Activated CD8-positive, alpha-beta T cell treated with anti-CD3 and anti-CD28 coated beads, Interleukin-2, amount 10 ng/mL, durations not matched to agents 7 days and 5 days (primary cell): Measurements from ENCODE around the gene ZNF839. TPM values are rescaled to one million over a fixed set of nuclear protein-coding genes. Genes with fewer than 3 reads are reported as not detected.

Source experiments
- ATAC-seq: fragments of 150-1000 bp; cut with Tn5 transposase; one replicate; pipeline ENCODE4 v1.10.0; 2021; ENCODE audit warnings: moderate library complexity
- CTCF ChIA-PET: fragments of 350-600 bp; sonication (Branson Sonifier 250); formaldehyde crosslinking; loops from one replicate; lab custom pipeline; 2021; ENCODE audit warnings: antibody characterized with exemption; lab: Charles Lee
- POLR2A ChIA-PET: fragments of 350-600 bp; sonication (Branson Sonifier 250); formaldehyde crosslinking; loops from one replicate; lab custom pipeline; 2021; ENCODE audit warnings: antibody characterized with exemption; lab: Charles Lee
- DNase-seq: peaks from one replicate; pipeline ENCODE4 v3.0.0-alpha.2; 2020
- H3K27ac Mint-ChIP-seq: one replicate; pipeline ENCODE4 v1.8.0; 2021; ENCODE audit warnings: mild to moderate bottlenecking, mixed read lengths
- H3K27me3 Mint-ChIP-seq: one replicate; pipeline ENCODE4 v1.8.0; 2021; ENCODE audit warnings: low read depth, mixed read lengths
- H3K36me3 Mint-ChIP-seq: one replicate; pipeline ENCODE4 v1.8.0; 2021; ENCODE audit warnings: low read depth, mixed read lengths
- H3K4me1 Mint-ChIP-seq: one replicate; pipeline ENCODE4 v1.8.0; 2021; ENCODE audit warnings: low read depth, mixed read lengths
- H3K4me3 Mint-ChIP-seq: one replicate; pipeline ENCODE4 v1.8.0; 2021; ENCODE audit warnings: mild to moderate bottlenecking, mixed read lengths
- H3K9me3 Mint-ChIP-seq: one replicate; pipeline ENCODE4 v1.8.0; 2022; ENCODE audit warnings: mixed read lengths; ENCODE audit not compliant: insufficient read depth
- total RNA-seq, 2 experiments: library from RNA; stranded (reverse); gene quantifications; one replicate each; pipeline ENCODE4 v1.2.3, GENCODE V29; 2021

Gene ZNF839
- total RNA-seq, result 10 to 100 TPM; 18.1 to 18.4 TPM

- Mint-ChIP-seq H3K4me1 (peaks cover 55% of the 10 kb centered on the region), H3K4me3 (peak within 1 kb of the TSS; percentile 87), H3K36me3 (peaks cover 4% of the 10 kb centered on the region), H3K27me3 (no peaks in the 10 kb centered on the region), H3K27ac (peak within 1 kb of the TSS; percentile 91), H3K9me3 (no peaks in the 10 kb centered on the region)
- peak; percentile 95 for DNase-seq
- peak; percentile 71 for ATAC-seq
- CTCF ChIA-PET, result interaction anchor here (1.1 to 2.5 kb wide), 7 partner anchors 15 to 199 kb away, joined by 3 to 10 read pairs (median 3); partner anchors contain the start of genes CINP, MOK and TECPR2
- POLR2A ChIA-PET, result interaction anchor here (0.7 to 4.3 kb wide), 4 partner anchors 12 to 232 kb away, joined by 3 to 19 read pairs (median 4); partner anchors contain the start of genes CINP, MOK and TECPR2
Observed at GRCh38 chr14:102319351-102320032, at the start of gene ZNF839. TSS of gene ZNF839 (plus strand) at chr14:102319746. CDS start at chr14:102319766, 20 bp downstream.

DNA sequence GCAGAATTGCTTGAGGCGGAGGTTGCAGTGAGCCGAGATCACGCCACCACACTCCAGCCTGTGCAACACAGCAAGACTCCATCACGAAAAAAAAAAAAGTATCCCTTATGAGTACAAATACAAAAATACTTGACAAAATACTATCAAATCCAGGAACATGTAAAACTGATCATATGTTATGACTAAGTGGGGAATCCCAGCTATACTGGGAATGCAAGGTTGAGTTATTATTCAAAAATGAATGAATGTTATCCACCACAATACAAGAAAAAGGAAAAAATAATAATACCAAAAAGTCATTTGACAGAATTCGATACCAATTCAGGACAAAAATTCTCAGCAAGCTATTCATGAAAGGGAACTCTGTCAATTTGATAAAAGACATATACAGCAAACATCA is 47.2 kb upstream of the ZNF839 start:
- Mint-ChIP-seq H3K4me1 (no peaks in the 10 kb centered on the region), H3K27me3 (no peaks in the 10 kb centered on the region), H3K9me3 (no peaks in the 10 kb centered on the region), H3K4me3 (no peak overlapping the region), H3K36me3 (no peaks in the 10 kb centered on the region), H3K27ac (no peak overlapping the region)
- DNase-seq, result no peak
- ATAC-seq, result no peak
- ChIA-PET POLR2A (no interaction called here), CTCF (no interaction called here)

- ATAC-seq, result no peak
- POLR2A ChIA-PET, result no interaction called here
Observed at GRCh38 chr14:102275866-102276265, 43.7 kb upstream of the ZNF839 start.

DNA sequence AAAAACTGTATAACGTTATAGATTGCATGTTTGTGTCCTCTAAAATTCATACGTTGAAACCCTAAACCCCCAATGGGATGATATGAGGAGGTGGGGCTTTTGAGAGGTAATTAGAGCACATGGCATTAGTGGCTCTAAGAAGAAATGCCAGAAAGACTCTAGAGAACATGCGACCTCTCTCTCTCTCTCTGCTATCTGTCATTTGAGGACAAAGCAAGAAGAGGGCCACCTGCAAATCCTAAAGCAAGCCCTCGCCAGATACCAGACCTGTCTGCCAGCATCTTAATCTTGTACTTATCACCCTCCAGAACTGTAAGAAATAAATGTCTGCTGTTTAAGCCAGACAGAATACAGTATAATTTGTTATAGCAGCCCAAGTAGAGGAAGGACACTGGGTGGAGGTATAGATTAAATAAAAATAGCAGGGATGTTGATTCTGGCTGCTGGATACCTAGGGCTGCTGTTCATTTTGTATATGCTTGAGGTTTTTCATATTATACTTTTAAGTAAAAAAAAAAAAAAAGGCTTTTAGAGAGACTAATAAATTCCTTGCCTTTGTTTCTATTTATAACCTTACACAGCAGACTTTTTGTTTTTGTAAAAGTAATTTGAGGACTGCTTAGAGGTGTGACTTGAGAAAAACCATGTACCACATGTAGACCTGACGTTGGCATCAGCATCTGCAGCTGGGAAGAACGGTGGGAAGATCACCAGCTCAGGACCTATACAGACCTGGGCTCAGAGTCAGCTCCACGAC is 41.5 kb upstream of the ZNF839 start:
- Mint-ChIP-seq H3K9me3 (no peaks in the 10 kb centered on the region), H3K4me3 (no peak overlapping the region), H3K36me3 (no peaks in the 10 kb centered on the region), H3K27me3 (no peaks in the 10 kb centered on the region), H3K4me1 (no peaks in the 10 kb centered on the region), H3K27ac (no peak overlapping the region)
- no peak for DNase-seq
- POLR2A ChIA-PET, result no interaction called here
- CTCF ChIA-PET, result no interaction called here
- ATAC-seq, result no peak

More at GRCh38 chr14:102275866-102276265, 43.7 kb upstream of the ZNF839 start:
- Mint-ChIP-seq H3K27me3 (no peaks in the 10 kb centered on the region), H3K27ac (no peak overlapping the region), H3K9me3 (no peaks in the 10 kb centered on the region), H3K4me1 (no peaks in the 10 kb centered on the region), H3K4me3 (no peak overlapping the region), H3K36me3 (no peaks in the 10 kb centered on the region)
- DNase-seq, result no peak
- CTCF ChIA-PET, result no interaction called here

DNA sequence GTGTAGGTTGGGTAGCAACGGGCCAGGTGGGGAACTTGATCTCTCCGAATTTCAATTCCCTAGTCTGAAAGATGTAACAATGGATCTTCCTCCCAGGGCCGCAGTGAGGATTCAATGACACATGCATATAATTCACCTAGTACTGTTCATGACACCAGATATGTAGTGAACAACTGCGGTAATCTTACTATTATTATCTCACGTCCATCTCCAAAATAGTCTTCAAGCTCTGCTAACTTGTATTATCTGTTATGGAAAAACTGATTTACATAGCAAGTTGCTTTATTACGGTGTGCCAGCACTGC is 41.0 kb upstream of the ZNF839 start:
- DNase-seq (no peak), ATAC-seq (no peak)
- ChIA-PET CTCF (no interaction called here), POLR2A (no interaction called here)
- H3K36me3 Mint-ChIP-seq, result no peaks in the 10 kb centered on the region
- no peak overlapping the region for H3K4me3 Mint-ChIP-seq
- no peaks in the 10 kb centered on the region for H3K27me3 Mint-ChIP-seq
- H3K27ac Mint-ChIP-seq, result no peak overlapping the region
- H3K4me1 Mint-ChIP-seq, result no peaks in the 10 kb centered on the region
- no peaks in the 10 kb centered on the region for H3K9me3 Mint-ChIP-seq

DNA sequence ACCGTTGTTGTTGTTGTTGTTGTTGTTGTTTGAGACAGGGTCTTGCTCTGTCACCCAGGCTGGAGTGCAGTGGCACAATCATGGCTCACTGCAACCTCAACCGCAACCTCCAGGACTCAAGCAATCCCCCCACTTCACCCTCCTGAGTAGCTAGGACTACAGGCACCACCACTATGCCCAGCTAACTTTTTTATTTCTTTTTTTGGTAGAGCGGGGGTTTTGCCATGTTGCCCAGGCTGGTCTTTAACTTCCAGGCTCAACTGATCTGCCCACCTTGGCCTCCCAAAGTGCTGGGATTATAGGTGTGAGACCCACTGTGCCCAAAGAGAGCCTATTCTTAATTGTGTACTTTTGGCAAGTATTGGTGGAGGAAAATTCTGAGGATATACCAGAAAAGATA is 40.3 kb upstream of the ZNF839 start:
- no peaks in the 10 kb centered on the region for H3K4me1 Mint-ChIP-seq
- no peaks in the 10 kb centered on the region for H3K36me3 Mint-ChIP-seq
- H3K4me3 Mint-ChIP-seq, result no peak overlapping the region
- no peaks in the 10 kb centered on the region for H3K9me3 Mint-ChIP-seq
- CTCF ChIA-PET, result no interaction called here
- no peak overlapping the region for H3K27ac Mint-ChIP-seq
- no peak for DNase-seq
- no peaks in the 10 kb centered on the region for H3K27me3 Mint-ChIP-seq
- no peak for ATAC-seq
- POLR2A ChIA-PET, result no interaction called here

GRCh38 chr14:102279688-102280348 is 39.7 kb upstream of the ZNF839 start:
- Mint-ChIP-seq H3K27me3 (no peaks in the 10 kb centered on the region), H3K27ac (no peak overlapping the region), H3K4me3 (no peak overlapping the region), H3K9me3 (no peaks in the 10 kb centered on the region), H3K4me1 (no peaks in the 10 kb centered on the region), H3K36me3 (no peaks in the 10 kb centered on the region)
- ATAC-seq (no peak), DNase-seq (no peak)
- ChIA-PET CTCF (no interaction called here), POLR2A (no interaction called here)

DNA sequence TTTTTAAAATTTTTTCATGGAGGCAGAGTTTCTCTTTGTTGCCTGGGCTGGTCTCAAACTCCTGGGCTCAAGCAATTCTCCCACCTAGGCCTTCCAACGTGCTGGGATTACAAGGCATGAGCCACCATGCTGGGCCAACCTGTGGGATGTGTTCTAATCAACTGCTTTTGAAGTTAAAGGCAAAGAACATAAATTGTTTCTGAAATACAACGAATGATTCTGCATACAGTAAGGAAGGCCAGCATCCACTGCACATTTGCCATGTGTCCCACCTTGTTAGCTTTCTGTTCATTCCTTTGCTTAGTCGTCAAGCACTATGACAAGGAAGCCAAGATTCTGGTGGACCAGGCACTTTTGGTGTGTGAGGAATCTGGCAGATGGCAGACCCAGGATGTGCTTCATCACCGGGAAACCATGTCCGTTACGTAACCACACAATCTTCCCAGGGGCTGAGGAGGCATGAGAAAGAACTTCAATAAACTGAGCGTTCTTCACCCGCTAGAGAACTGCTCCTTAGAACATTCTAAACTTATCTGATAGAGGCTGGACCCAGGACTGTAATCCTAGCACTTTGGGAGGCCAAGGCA is 39.1 kb upstream of the ZNF839 start:
- ATAC-seq (no peak), DNase-seq (no peak)
- Mint-ChIP-seq H3K4me3 (no peak overlapping the region), H3K4me1 (no peaks in the 10 kb centered on the region), H3K27me3 (no peaks in the 10 kb centered on the region), H3K9me3 (no peaks in the 10 kb centered on the region), H3K27ac (no peak overlapping the region), H3K36me3 (no peaks in the 10 kb centered on the region)
- ChIA-PET CTCF (no interaction called here), POLR2A (no interaction called here)

- no peaks in the 10 kb centered on the region for H3K27me3 Mint-ChIP-seq
- no peak for DNase-seq
- ATAC-seq, result no peak
- H3K9me3 Mint-ChIP-seq, result no peaks in the 10 kb centered on the region
- ChIA-PET CTCF (no interaction called here), POLR2A (no interaction called here)
- H3K4me3 Mint-ChIP-seq, result no peak overlapping the region
- H3K27ac Mint-ChIP-seq, result no peak overlapping the region
- H3K4me1 Mint-ChIP-seq, result no peaks in the 10 kb centered on the region
- H3K36me3 Mint-ChIP-seq, result no peaks in the 10 kb centered on the region
Observed at GRCh38 chr14:102282751-102283465, 36.6 kb upstream of the ZNF839 start.

DNA sequence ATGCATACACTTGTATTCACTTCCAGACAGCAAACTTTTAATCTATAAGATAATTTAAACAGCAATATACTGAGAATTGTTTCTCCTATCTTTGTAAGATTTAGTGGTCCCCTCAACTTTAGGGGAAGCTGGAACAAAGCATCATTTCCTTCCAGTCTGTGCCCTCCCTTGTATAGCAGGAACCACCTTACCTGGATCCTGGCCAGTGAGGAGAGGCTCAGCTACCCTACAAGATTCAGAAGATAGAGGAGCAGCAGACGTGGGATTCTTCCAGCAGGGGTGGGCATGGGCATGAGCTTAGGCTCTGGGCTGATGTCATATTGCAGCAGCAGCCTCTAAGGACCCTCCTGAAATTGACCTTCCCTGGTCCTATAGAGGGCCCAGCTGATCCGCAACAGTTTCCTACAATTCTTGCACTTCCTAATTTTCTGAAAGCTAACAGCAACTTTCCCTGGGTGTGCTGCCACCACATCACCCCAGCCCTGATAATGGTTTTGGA is 35.9 kb upstream of the ZNF839 start:
- Mint-ChIP-seq H3K4me1 (no peaks in the 10 kb centered on the region), H3K9me3 (no peaks in the 10 kb centered on the region), H3K4me3 (no peak overlapping the region), H3K36me3 (no peaks in the 10 kb centered on the region), H3K27me3 (no peaks in the 10 kb centered on the region), H3K27ac (no peak overlapping the region)
- POLR2A ChIA-PET, result no interaction called here
- CTCF ChIA-PET, result no interaction called here
- DNase-seq (no peak), ATAC-seq (no peak)

GRCh38 chr14:102285106-102285505 is 34.4 kb upstream of the ZNF839 start:
- Mint-ChIP-seq H3K27me3 (no peaks in the 10 kb centered on the region), H3K27ac (no peak overlapping the region), H3K9me3 (no peaks in the 10 kb centered on the region), H3K4me1 (no peaks in the 10 kb centered on the region), H3K4me3 (no peak overlapping the region), H3K36me3 (no peaks in the 10 kb centered on the region)
- ChIA-PET POLR2A (no interaction called here), CTCF (no interaction called here)
- DNase-seq (no peak), ATAC-seq (no peak)
